Uterus (tissue), 4 donors: ENCODE data around the gene SPINDOC. TPM values are rescaled to one million over a fixed set of nuclear protein-coding genes. Genes with fewer than 3 reads are reported as not detected.

Experiments used
- DNase-seq, 2 donors: peaks; one replicate each; pipeline ENCODE4 v3.0.0-alpha.2; 2019 to 2020
- H3K27ac ChIP-seq, 2 donors: fragments of 200-600 bp; sonication (generic); 1 replicate in 1 of 2; 2 replicates in 1 of 2; pipeline ENCODE4 v1.5.1; 2016 to 2018
- H3K27me3 ChIP-seq, 2 donors: fragments of 200-600 bp; sonication (generic); one replicate each; pipeline ENCODE4 v1.5.1; 2018 to 2019; ENCODE audit warnings: control low read depth in 1 of 2
- H3K36me3 ChIP-seq, 2 donors: fragments of 200-600 bp; sonication (generic); one replicate each; pipeline ENCODE4 v1.5.1; 2019; ENCODE audit warnings: control low read depth in 1 of 2
- H3K4me1 ChIP-seq, 2 donors: fragments of 200-600 bp; sonication (generic); one replicate each; pipeline ENCODE4 v1.5.1; 2018 to 2019; ENCODE audit warnings: control low read depth in 1 of 2
- H3K4me3 ChIP-seq, 2 donors: fragments of 200-600 bp; sonication (generic); 1 replicate in 1 of 2; 2 replicates in 1 of 2; pipeline ENCODE4 v1.5.1; 2018 to 2019; ENCODE audit warnings: mild to moderate bottlenecking in 1 of 2
- H3K9me3 ChIP-seq, 2 donors: fragments of 200-600 bp; sonication (generic); one replicate each; pipeline ENCODE4 v1.5.1; 2019; ENCODE audit warnings: control low read depth in 1 of 2
- POLR2A ChIP-seq, 2 donors: fragments of 450-650 bp; IDR thresholded peaks; one replicate each; pipeline ENCODE4 v1.6.1; 2016; ENCODE audit warnings: antibody characterized with exemption in 2 of 2, mild to moderate bottlenecking in 1 of 2, moderate library complexity in 1 of 2
- intact Hi-C: fragments of 100-400 bp; cut with DNase I; formaldehyde crosslinking; loops from one replicate; pipeline ENCODE4 v1.15.1; 2023; ENCODE audit warnings: low total_unique reads
- total RNA-seq, 4 donors: library from RNA; depleted of rRNA in 3 of 4; stranded (reverse); fragments of >200 nt in 3 of 4; gene quantifications; one replicate each; pipeline versions ENCODE4 v1.1.0 to v1.2.4, GENCODE V29; 2014 to 2023
- TF ChIP-seq, protein P1 (sequence below), 4 experiments: fragments of 200-600 bp in 2 of 4; fragments of 450-650 bp in 2 of 4; sonication (generic) in 2 of 4; IDR thresholded peaks; one replicate each; pipeline ENCODE4 v1.5.1; 2016 to 2019; ENCODE audit warnings: antibody characterized with exemption in 4 of 4, mild to moderate bottlenecking in 2 of 4, moderate library complexity in 1 of 4
- donor health status: DM: yes; HTN: yes; CAD: no.

Gene SPINDOC
- total RNA-seq, 4 donors from 2014 or later, result 1.3 to 28.7 (median 10.6) TPM

DNA sequence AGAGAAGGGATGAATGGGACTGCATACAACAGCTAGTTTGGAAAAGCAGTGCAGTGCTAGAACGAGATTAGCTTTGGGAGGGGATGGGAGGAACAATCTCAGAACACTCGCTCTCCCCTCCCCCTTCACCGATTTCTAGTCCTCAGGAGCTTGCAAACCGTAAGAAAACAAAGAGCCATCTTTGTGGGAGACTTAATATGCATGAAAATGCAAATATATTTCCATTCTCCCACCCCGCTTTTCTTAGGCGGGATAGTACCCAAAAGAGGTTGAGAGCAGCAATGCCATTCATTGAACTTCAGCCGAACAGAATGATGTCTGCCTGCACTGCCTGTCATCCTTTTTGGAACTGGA, 1.1 kb downstream of the SPINDOC start:
- H3K27me3 ChIP-seq, result no peaks in the 10 kb centered on the region
- peak overlapping the region; percentile 89 to 95 for H3K4me3 ChIP-seq
- DNase-seq, result no peak
- H3K27ac ChIP-seq, result peak overlapping the region; percentile 79 to 86
- no peaks in the 10 kb centered on the region for H3K36me3 ChIP-seq
- intact Hi-C loops, result no loop called here
- no peaks in the 10 kb centered on the region for H3K9me3 ChIP-seq
- TF ChIP-seq, protein P1, sequence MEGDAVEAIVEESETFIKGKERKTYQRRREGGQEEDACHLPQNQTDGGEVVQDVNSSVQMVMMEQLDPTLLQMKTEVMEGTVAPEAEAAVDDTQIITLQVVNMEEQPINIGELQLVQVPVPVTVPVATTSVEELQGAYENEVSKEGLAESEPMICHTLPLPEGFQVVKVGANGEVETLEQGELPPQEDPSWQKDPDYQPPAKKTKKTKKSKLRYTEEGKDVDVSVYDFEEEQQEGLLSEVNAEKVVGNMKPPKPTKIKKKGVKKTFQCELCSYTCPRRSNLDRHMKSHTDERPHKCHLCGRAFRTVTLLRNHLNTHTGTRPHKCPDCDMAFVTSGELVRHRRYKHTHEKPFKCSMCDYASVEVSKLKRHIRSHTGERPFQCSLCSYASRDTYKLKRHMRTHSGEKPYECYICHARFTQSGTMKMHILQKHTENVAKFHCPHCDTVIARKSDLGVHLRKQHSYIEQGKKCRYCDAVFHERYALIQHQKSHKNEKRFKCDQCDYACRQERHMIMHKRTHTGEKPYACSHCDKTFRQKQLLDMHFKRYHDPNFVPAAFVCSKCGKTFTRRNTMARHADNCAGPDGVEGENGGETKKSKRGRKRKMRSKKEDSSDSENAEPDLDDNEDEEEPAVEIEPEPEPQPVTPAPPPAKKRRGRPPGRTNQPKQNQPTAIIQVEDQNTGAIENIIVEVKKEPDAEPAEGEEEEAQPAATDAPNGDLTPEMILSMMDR (IDR thresholded peaks at IDR 0.05), result no peak
- no peaks in the 10 kb centered on the region for H3K4me1 ChIP-seq

DNA sequence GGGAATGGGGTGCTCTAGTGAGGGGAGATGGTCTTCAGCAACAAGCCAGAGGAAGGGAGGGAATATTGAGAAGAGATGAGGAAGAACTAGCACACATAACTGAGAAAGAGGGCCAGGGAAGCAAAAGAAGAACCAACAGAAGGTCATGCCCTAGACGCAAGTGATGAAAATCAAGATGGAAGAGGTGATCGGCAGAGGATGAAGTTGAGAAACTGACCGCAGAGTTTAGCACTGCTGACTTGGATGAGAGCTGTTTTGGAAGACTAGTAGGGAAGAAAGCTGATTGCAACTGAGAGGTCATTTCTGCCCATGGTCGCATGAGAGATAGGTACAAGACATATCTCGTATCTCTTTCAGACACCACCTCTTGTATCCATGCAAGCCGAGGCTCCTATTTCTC, 2.9 kb downstream of the SPINDOC start:
- no peaks in the 10 kb centered on the region for H3K27me3 ChIP-seq
- TF ChIP-seq, protein P1 (IDR thresholded peaks at IDR 0.05), result no peak
- TF ChIP-seq POLR2A (IDR thresholded peaks at IDR 0.05), result no peak
- H3K27ac ChIP-seq, result no peak overlapping the region
- intact Hi-C loops, result no loop called here
- no peaks in the 10 kb centered on the region for H3K36me3 ChIP-seq
- DNase-seq, result no peak
- no peaks in the 10 kb centered on the region for H3K9me3 ChIP-seq
- H3K4me3 ChIP-seq, result no peak overlapping the region
- no peaks in the 10 kb centered on the region for H3K4me1 ChIP-seq

DNA sequence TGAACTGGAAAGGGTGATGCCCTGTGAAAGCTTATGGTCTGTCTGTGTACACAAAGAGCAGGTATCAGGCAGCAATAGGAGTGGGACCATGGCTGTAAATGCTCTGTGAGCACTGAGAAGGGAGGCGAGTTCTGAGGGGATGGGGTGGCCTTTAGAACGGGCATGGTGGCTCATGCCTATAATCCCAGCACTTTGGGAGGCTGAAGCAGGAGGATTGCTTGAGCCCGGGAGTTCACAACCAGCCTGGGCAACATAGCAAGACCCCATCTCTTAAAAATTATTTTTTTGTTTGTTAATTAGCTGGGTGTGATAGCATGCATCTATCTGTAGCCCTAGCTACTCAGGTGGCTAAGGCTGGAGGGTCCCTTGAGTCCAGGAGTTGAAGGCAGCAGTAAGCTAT, 3.5 kb downstream of the SPINDOC start:
- no peaks in the 10 kb centered on the region for H3K36me3 ChIP-seq
- no peak for DNase-seq
- H3K27ac ChIP-seq, result no peak overlapping the region
- no peaks in the 10 kb centered on the region for H3K27me3 ChIP-seq
- intact Hi-C loops, result no loop called here
- no peaks in the 10 kb centered on the region for H3K9me3 ChIP-seq
- H3K4me1 ChIP-seq, result no peaks in the 10 kb centered on the region
- TF ChIP-seq, protein P1 (IDR thresholded peaks at IDR 0.05), result no peak
- TF ChIP-seq POLR2A (IDR thresholded peaks at IDR 0.05), result no peak
- no peak overlapping the region for H3K4me3 ChIP-seq

DNA sequence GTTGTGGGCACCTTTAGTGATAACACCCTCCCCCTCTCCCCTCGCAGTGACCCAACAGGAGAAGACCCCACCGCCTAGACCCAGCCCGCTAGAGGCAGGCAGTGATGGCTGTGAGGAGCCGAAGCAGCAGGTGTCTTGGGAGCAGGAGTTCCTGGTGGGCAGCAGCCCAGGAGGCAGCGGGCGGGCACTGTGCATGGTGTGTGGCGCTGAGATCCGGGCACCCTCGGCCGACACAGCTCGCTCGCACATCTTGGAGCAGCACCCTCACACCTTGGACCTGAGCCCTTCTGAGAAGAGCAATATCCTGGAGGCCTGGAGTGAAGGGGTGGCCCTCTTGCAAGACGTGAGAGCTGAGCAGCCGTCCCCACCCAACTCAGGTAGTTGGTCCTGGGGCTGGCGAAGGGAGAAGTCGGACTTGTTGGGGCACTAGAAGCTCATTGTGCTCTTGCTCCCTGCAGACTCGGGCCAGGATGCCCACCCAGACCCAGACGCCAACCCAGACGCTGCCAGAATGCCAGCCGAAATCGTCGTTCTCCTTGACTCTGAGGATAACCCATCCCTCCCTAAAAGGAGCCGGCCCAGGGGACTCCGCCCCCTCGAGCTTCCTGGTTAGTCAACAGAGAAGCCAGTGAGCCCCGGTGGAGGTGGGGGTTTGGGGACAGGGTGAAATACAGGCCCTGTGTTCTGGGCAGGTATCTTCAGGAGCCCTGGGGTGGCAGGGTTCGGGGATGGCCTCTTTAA, 4.7 kb downstream of the SPINDOC start:
- no peak for DNase-seq
- Histone ChIP-seq H3K27ac (no peak overlapping the region), H3K9me3 (no peaks in the 10 kb centered on the region), H3K4me1 (no peaks in the 10 kb centered on the region), H3K4me3 (no peak overlapping the region), H3K36me3 (no peaks in the 10 kb centered on the region), H3K27me3 (no peaks in the 10 kb centered on the region)
- TF ChIP-seq, protein P1 (IDR thresholded peaks at IDR 0.05), result no peak
- TF ChIP-seq POLR2A (IDR thresholded peaks at IDR 0.05), result no peak
- intact Hi-C loops, result no loop called here

DNA sequence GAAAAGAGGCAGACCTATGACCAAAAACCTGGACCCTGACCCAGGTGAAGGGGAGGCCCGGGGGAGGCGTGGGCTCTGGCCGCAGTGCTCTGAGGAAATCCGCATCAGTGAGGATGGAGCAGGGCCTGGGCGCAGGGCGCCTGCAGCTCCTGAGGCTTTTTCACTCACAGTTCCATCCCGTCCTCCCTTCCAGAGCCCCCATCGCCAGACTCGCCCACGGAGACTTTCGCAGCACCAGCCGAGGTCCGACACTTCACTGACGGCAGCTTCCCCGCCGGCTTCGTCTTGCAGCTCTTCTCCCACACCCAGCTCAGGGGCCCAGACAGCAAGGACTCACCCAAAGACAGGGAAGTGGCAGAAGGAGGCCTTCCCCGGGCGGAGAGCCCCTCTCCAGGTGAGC, 5.4 kb downstream of the SPINDOC start:
- intact Hi-C loops, result no loop called here
- no peaks in the 10 kb centered on the region for H3K36me3 ChIP-seq

More for the DNA sequence above, 5.4 kb downstream of the SPINDOC start:
- no peak for TF ChIP-seq POLR2A (IDR thresholded peaks at IDR 0.05)
- TF ChIP-seq, protein P1 (IDR thresholded peaks at IDR 0.05), result no peak
- Histone ChIP-seq H3K27ac (no peak overlapping the region), H3K4me3 (no peak overlapping the region), H3K9me3 (no peaks in the 10 kb centered on the region), H3K27me3 (no peaks in the 10 kb centered on the region), H3K4me1 (no peaks in the 10 kb centered on the region)
- DNase-seq, result no peak
